Activated T-helper 17 cell treated with anti-CD3 and anti-CD28 coated beads, Interleukin-2, amount 50 U/mL, for 72 hours (primary cell): Measurements from ENCODE around the gene FOXQ1. TPM values are rescaled to one million over a fixed set of nuclear protein-coding genes. Genes with fewer than 3 reads are reported as not detected.

Experiments used
- ATAC-seq: fragments of 150-1000 bp; cut with Tn5 transposase; replicated peaks from 2 replicates; pipeline ENCODE4 v1.10.0; 2021; ENCODE audit warnings: mild to moderate bottlenecking, moderate library complexity
- H3K27ac Mint-ChIP-seq: one replicate; pipeline ENCODE4 v1.8.0; 2022; ENCODE audit warnings: mixed read lengths
- H3K27me3 Mint-ChIP-seq: one replicate; pipeline ENCODE4 v1.8.0; 2022; ENCODE audit warnings: mixed read lengths
- H3K36me3 Mint-ChIP-seq: one replicate; pipeline ENCODE4 v1.8.0; 2022; ENCODE audit warnings: low read depth, mild to moderate bottlenecking, mixed read lengths
- H3K4me1 Mint-ChIP-seq: one replicate; pipeline ENCODE4 v1.8.0; 2022; ENCODE audit warnings: mixed read lengths
- H3K4me3 Mint-ChIP-seq: one replicate; pipeline ENCODE4 v1.8.0; 2022; ENCODE audit warnings: mild to moderate bottlenecking, mixed read lengths
- H3K9me3 Mint-ChIP-seq: one replicate; pipeline ENCODE4 v1.8.0; 2022; ENCODE audit warnings: mixed read lengths
- total RNA-seq, 2 donors: library from RNA; stranded (reverse); gene quantifications; one replicate each; pipeline ENCODE4 v1.2.3, GENCODE V29; 2022

The FOXQ1 gene
- total RNA-seq, 2 donors from 2014 or later: not detected

GRCh38 chr6:1280666-1281300 is 31.1 kb upstream of the FOXQ1 start:
- H3K27me3 Mint-ChIP-seq: peaks cover 32% of the 10 kb centered on the region
- H3K27ac Mint-ChIP-seq: no peak overlapping the region
- ATAC-seq: no peak
- H3K4me1 Mint-ChIP-seq: no peaks in the 10 kb centered on the region
- H3K9me3 Mint-ChIP-seq: no peaks in the 10 kb centered on the region
- no peak overlapping the region for H3K4me3 Mint-ChIP-seq
- no peaks in the 10 kb centered on the region for H3K36me3 Mint-ChIP-seq

GRCh38 chr6:1281746-1282145 is 30.2 kb upstream of the FOXQ1 start:
- Mint-ChIP-seq H3K9me3 (no peaks in the 10 kb centered on the region), H3K27me3 (peaks cover 32% of the 10 kb centered on the region), H3K4me3 (no peak overlapping the region), H3K27ac (no peak overlapping the region), H3K4me1 (no peaks in the 10 kb centered on the region), H3K36me3 (no peaks in the 10 kb centered on the region)
- no peak for ATAC-seq

GRCh38 chr6:1283501-1283900 is 28.4 kb upstream of the FOXQ1 start:
- H3K27me3 Mint-ChIP-seq: peaks cover 29% of the 10 kb centered on the region
- no peak for ATAC-seq
- H3K4me1 Mint-ChIP-seq: no peaks in the 10 kb centered on the region
- no peaks in the 10 kb centered on the region for H3K9me3 Mint-ChIP-seq
- no peaks in the 10 kb centered on the region for H3K36me3 Mint-ChIP-seq
- H3K27ac Mint-ChIP-seq: no peak overlapping the region
- no peak overlapping the region for H3K4me3 Mint-ChIP-seq

GRCh38 chr6:1285556-1285955 is 26.3 kb upstream of the FOXQ1 start:
- H3K9me3 Mint-ChIP-seq: no peaks in the 10 kb centered on the region

GRCh38 chr6:1285956-1286355 is 25.9 kb upstream of the FOXQ1 start:
- no peaks in the 10 kb centered on the region for H3K9me3 Mint-ChIP-seq
- no peak overlapping the region for H3K27ac Mint-ChIP-seq
- no peaks in the 10 kb centered on the region for H3K36me3 Mint-ChIP-seq
- ATAC-seq: no peak
- no peak overlapping the region for H3K4me3 Mint-ChIP-seq
- no peaks in the 10 kb centered on the region for H3K4me1 Mint-ChIP-seq
- H3K27me3 Mint-ChIP-seq: peaks cover 21% of the 10 kb centered on the region

More at GRCh38 chr6:1285556-1285955, 26.3 kb upstream of the FOXQ1 start:
- H3K4me3 Mint-ChIP-seq: no peak overlapping the region
- no peaks in the 10 kb centered on the region for H3K4me1 Mint-ChIP-seq
- H3K27me3 Mint-ChIP-seq: peaks cover 23% of the 10 kb centered on the region
- ATAC-seq: no peak
- H3K27ac Mint-ChIP-seq: no peak overlapping the region
- no peaks in the 10 kb centered on the region for H3K36me3 Mint-ChIP-seq

- no peak for ATAC-seq
- Mint-ChIP-seq H3K4me3 (no peak overlapping the region), H3K27me3 (peaks cover 17% of the 10 kb centered on the region), H3K36me3 (no peaks in the 10 kb centered on the region), H3K9me3 (no peaks in the 10 kb centered on the region), H3K27ac (no peak overlapping the region), H3K4me1 (no peaks in the 10 kb centered on the region)
Observed at GRCh38 chr6:1287103-1287591, 24.8 kb upstream of the FOXQ1 start.

- no peak overlapping the region for H3K27ac Mint-ChIP-seq
- H3K4me3 Mint-ChIP-seq: no peak overlapping the region
- no peaks in the 10 kb centered on the region for H3K9me3 Mint-ChIP-seq
- H3K4me1 Mint-ChIP-seq: no peaks in the 10 kb centered on the region
- peaks cover 21% of the 10 kb centered on the region for H3K27me3 Mint-ChIP-seq
- H3K36me3 Mint-ChIP-seq: no peaks in the 10 kb centered on the region
- ATAC-seq: no peak
Observed at GRCh38 chr6:1290086-1290485, 21.8 kb upstream of the FOXQ1 start.

GRCh38 chr6:1290805-1291204 is 21.1 kb upstream of the FOXQ1 start:
- ATAC-seq: no peak
- Mint-ChIP-seq H3K9me3 (no peaks in the 10 kb centered on the region), H3K4me1 (no peaks in the 10 kb centered on the region), H3K27me3 (peaks cover 26% of the 10 kb centered on the region), H3K4me3 (no peak overlapping the region), H3K27ac (no peak overlapping the region), H3K36me3 (no peaks in the 10 kb centered on the region)

GRCh38 chr6:1291381-1291780 is 20.5 kb upstream of the FOXQ1 start:
- no peak for ATAC-seq
- Mint-ChIP-seq H3K4me3 (no peak overlapping the region), H3K4me1 (no peaks in the 10 kb centered on the region), H3K27ac (no peak overlapping the region), H3K27me3 (peaks cover 30% of the 10 kb centered on the region), H3K9me3 (no peaks in the 10 kb centered on the region), H3K36me3 (no peaks in the 10 kb centered on the region)

GRCh38 chr6:1295420-1295819 is 16.5 kb upstream of the FOXQ1 start:
- Mint-ChIP-seq H3K9me3 (no peaks in the 10 kb centered on the region), H3K36me3 (no peaks in the 10 kb centered on the region), H3K27me3 (peaks cover 42% of the 10 kb centered on the region), H3K4me3 (no peak overlapping the region), H3K27ac (no peak overlapping the region), H3K4me1 (no peaks in the 10 kb centered on the region)
- ATAC-seq: no peak

- Mint-ChIP-seq H3K36me3 (no peaks in the 10 kb centered on the region), H3K4me3 (no peak overlapping the region), H3K4me1 (no peaks in the 10 kb centered on the region), H3K9me3 (no peaks in the 10 kb centered on the region), H3K27ac (no peak overlapping the region), H3K27me3 (peaks cover 42% of the 10 kb centered on the region)
- no peak for ATAC-seq
Observed at GRCh38 chr6:1296079-1296478, 15.8 kb upstream of the FOXQ1 start.

GRCh38 chr6:1296542-1296941 is 15.4 kb upstream of the FOXQ1 start:
- no peaks in the 10 kb centered on the region for H3K36me3 Mint-ChIP-seq
- ATAC-seq: no peak
- no peaks in the 10 kb centered on the region for H3K4me1 Mint-ChIP-seq
- peaks cover 44% of the 10 kb centered on the region for H3K27me3 Mint-ChIP-seq
- no peak overlapping the region for H3K27ac Mint-ChIP-seq
- no peaks in the 10 kb centered on the region for H3K9me3 Mint-ChIP-seq
- H3K4me3 Mint-ChIP-seq: no peak overlapping the region

GRCh38 chr6:1297746-1298145 is 14.2 kb upstream of the FOXQ1 start:
- Mint-ChIP-seq H3K9me3 (no peaks in the 10 kb centered on the region), H3K4me1 (no peaks in the 10 kb centered on the region), H3K36me3 (no peaks in the 10 kb centered on the region), H3K4me3 (no peak overlapping the region), H3K27me3 (peaks cover 46% of the 10 kb centered on the region), H3K27ac (no peak overlapping the region)
- ATAC-seq: no peak

- Mint-ChIP-seq H3K4me3 (no peak overlapping the region), H3K4me1 (no peaks in the 10 kb centered on the region), H3K36me3 (no peaks in the 10 kb centered on the region), H3K27ac (no peak overlapping the region), H3K27me3 (peaks cover 47% of the 10 kb centered on the region), H3K9me3 (no peaks in the 10 kb centered on the region)
- ATAC-seq: no peak
Observed at GRCh38 chr6:1298768-1299167, 13.1 kb upstream of the FOXQ1 start.

- no peak overlapping the region for H3K27ac Mint-ChIP-seq
- H3K4me3 Mint-ChIP-seq: no peak overlapping the region
- peaks cover 63% of the 10 kb centered on the region for H3K27me3 Mint-ChIP-seq
Observed at GRCh38 chr6:1306133-1306532, 5.8 kb upstream of the FOXQ1 start.

GRCh38 chr6:1309366-1309765 is 2.5 kb upstream of the FOXQ1 start:
- Mint-ChIP-seq H3K4me3 (no peak overlapping the region), H3K4me1 (peaks cover 10% of the 10 kb centered on the region), H3K9me3 (no peaks in the 10 kb centered on the region), H3K27ac (no peak overlapping the region), H3K36me3 (peaks cover 6% of the 10 kb centered on the region), H3K27me3 (peaks cover 67% of the 10 kb centered on the region)
- no peak for ATAC-seq

More at GRCh38 chr6:1306133-1306532, 5.8 kb upstream of the FOXQ1 start:
- no peak for ATAC-seq
- Mint-ChIP-seq H3K36me3 (no peaks in the 10 kb centered on the region), H3K9me3 (no peaks in the 10 kb centered on the region), H3K4me1 (peaks cover 3% of the 10 kb centered on the region)
